ENCODE results near the gene PLEKHM3.

Gene PLEKHM3

DNA sequence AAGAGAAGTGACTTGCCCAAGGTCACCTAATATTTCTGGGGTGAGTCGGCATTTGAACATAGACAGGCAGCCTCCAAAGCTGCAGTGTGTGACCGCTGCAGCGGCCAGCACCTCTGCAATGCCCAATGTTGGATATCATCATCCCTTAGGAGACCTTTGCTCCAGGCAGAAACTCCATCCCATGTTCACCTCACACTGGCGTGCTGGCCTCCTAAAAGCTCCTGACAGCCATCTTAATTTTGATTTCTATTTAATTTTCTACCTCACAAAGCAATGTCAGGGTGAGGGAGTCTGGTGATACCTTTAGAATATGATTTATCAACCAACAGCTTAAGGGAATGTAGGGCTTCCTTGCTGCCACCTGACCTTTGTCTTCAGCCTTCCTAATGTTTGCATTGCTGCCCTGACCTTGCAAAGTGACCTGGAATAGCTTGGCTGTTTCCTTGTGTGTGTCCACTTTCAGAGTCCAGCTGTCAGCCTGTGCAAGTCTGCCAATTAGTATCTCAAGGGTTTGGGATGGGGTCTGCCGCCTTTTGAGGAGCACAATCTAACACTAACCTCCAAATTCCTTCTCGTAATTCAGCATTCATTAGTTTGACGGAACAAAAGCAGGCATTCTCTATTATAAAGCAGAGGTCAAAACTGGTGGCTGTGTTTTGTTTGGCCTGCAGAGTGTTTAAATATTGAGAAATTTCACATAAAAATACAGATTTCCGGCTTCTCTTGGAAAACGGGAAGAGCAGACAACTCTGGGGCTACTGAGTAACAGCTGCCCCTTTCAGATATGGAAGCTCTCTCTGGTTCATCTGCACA lies 127.6 kb downstream of the PLEKHM3 start:
- no peak for TF ChIP-seq Cebpa-rat (IDR thresholded peaks at IDR 0.05)
- 0 out of 2 replicates have a peak, but pooled peaks cover 16% of the 10 kb centered on the region for H3K36me3 ChIP-seq
- H3K4me2 ChIP-seq, result no peak overlapping the region
- no peak overlapping the region for H3K4me3 ChIP-seq
- H3K9ac ChIP-seq, result no peak overlapping the region
- no peaks in the 10 kb centered on the region for H4K20me1 ChIP-seq
- H3K27ac ChIP-seq, result no peak overlapping the region
- H3K27me3 ChIP-seq, result no peaks in the 10 kb centered on the region
- H3K9me3 ChIP-seq, result no peaks in the 10 kb centered on the region
- H3K4me1 ChIP-seq, result no peaks in the 10 kb centered on the region

DNA sequence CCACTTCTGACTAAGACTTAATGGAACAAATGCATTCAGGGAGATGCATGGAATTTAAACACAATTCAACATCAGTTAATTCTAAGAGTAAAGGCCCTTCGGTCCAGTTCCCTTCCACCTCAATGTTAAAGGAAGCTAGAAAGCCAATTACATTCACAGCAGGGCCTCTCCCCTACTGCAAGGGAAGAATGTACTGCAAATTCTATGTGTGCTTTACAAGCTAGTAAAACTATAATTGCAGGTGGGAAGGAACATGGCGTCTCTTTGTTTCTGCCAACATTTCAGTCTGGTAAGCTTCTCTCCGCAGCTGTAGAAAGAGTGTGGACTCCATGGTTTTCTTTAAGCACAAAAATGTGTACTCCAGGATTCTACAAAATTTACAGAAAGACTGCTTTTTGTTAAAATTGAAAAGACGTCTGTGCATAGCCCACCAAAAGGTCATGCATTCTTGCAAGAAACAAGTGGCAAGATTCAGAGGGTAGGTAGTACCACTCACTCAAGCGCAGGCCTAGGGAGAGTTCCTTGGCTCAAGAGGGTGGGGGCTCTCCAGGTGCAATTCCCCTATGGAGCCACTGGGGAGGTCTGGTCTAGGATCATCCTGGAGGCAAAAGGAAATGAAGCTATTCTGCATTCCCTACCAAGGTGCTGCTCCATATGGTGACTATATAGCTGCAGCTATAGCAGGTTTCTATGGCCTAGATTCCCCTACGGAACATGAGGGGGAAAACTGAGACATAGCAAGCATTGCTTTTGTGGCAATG lies 128.6 kb downstream of the PLEKHM3 start:
- 0 out of 2 replicates have a peak, but pooled peaks cover 16% of the 10 kb centered on the region for H3K36me3 ChIP-seq
- no peak overlapping the region for H3K4me3 ChIP-seq
- no peak for TF ChIP-seq Cebpa-rat (IDR thresholded peaks at IDR 0.05)
- H3K27ac ChIP-seq, result no peak overlapping the region
- H3K4me2 ChIP-seq, result no peak overlapping the region
- no peak overlapping the region for H3K9ac ChIP-seq
- no peaks in the 10 kb centered on the region for H3K27me3 ChIP-seq
- no peaks in the 10 kb centered on the region for H3K9me3 ChIP-seq
- no peaks in the 10 kb centered on the region for H4K20me1 ChIP-seq
- no peaks in the 10 kb centered on the region for H3K4me1 ChIP-seq

DNA sequence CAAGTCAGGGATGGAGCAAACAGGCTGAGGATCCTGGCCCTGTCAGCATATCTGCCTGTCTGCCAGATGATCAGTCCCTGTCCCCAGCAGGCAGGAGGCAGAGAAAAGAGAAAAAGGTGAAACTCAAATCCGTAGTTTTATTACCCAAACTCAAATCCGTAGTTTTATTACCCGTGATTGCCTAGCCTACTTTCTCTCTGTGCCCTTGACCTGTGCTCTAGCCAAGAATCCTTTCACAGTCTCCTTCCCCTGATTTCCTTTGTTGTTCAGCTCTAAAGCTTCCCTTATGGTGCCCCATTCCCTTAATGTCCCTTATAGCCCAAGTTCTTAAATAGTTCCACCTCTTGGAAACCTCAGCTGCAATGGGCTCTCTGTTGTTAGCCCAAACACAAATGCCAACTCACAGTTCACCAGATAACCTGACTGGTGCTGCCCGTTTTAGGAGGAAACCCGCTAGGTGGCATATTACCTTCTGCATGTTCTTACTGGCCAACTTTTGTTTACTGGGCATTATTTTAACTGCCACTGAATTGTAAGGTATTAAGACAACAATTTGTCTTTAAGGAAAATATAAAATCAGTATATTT lies 130.0 kb downstream of the PLEKHM3 start:
- no peak overlapping the region for H3K4me3 ChIP-seq
- no peaks in the 10 kb centered on the region for H3K27me3 ChIP-seq
- no peaks in the 10 kb centered on the region for H4K20me1 ChIP-seq
- no peaks in the 10 kb centered on the region for H3K9me3 ChIP-seq
- 0 out of 2 replicates have a peak, but pooled peaks cover 6% of the 10 kb centered on the region for H3K36me3 ChIP-seq
- TF ChIP-seq Cebpa-rat (IDR thresholded peaks at IDR 0.05), result no peak
- H3K27ac ChIP-seq, result no peak overlapping the region
- H3K9ac ChIP-seq, result no peak overlapping the region
- H3K4me1 ChIP-seq, result no peaks in the 10 kb centered on the region
- H3K4me2 ChIP-seq, result no peak overlapping the region

- H3K27me3 ChIP-seq, result no peaks in the 10 kb centered on the region
- H3K4me3 ChIP-seq, result no peak overlapping the region
- H3K9me3 ChIP-seq, result no peaks in the 10 kb centered on the region
- H4K20me1 ChIP-seq, result no peaks in the 10 kb centered on the region
- peaks cover under 1% of the 10 kb centered on the region; the same call in 1 of the 2 replicates for H3K4me1 ChIP-seq
- no peak for TF ChIP-seq Cebpa-rat (IDR thresholded peaks at IDR 0.05)
- H3K9ac ChIP-seq, result no peak overlapping the region
- H3K4me2 ChIP-seq, result no peak overlapping the region
- no peaks in the 10 kb centered on the region for H3K36me3 ChIP-seq
- H3K27ac ChIP-seq, result no peak overlapping the region
Observed at GRCh38 chr2:207892716-207893402, 132.5 kb downstream of the PLEKHM3 start.

GRCh38 chr2:207891086-207891844 lies 134.1 kb downstream of the PLEKHM3 start:
- Histone ChIP-seq H3K9me3 (no peaks in the 10 kb centered on the region), H3K9ac (no peak overlapping the region), H3K4me3 (no peak overlapping the region), H4K20me1 (no peaks in the 10 kb centered on the region), H3K4me1 (peaks cover 5% of the 10 kb centered on the region; the same call in 1 of the 2 replicates), H3K36me3 (no peaks in the 10 kb centered on the region), H3K27ac (no peak overlapping the region), H3K4me2 (no peak overlapping the region), H3K27me3 (no peaks in the 10 kb centered on the region)
- no peak for TF ChIP-seq Cebpa-rat (IDR thresholded peaks at IDR 0.05)

- H3K9me3 ChIP-seq, result no peaks in the 10 kb centered on the region
- no peak overlapping the region for H3K4me3 ChIP-seq
- no peaks in the 10 kb centered on the region for H3K36me3 ChIP-seq
- H3K4me1 ChIP-seq, result peaks cover 5% of the 10 kb centered on the region; the same call in 1 of the 2 replicates
- no peaks in the 10 kb centered on the region for H3K27me3 ChIP-seq
- H3K27ac ChIP-seq, result no peak overlapping the region
- no peak overlapping the region for H3K4me2 ChIP-seq
- no peak for TF ChIP-seq Cebpa-rat (IDR thresholded peaks at IDR 0.05)
- no peak overlapping the region for H3K9ac ChIP-seq
- H4K20me1 ChIP-seq, result no peaks in the 10 kb centered on the region
Observed at GRCh38 chr2:207887500-207887899, 137.8 kb downstream of the PLEKHM3 start.

DNA sequence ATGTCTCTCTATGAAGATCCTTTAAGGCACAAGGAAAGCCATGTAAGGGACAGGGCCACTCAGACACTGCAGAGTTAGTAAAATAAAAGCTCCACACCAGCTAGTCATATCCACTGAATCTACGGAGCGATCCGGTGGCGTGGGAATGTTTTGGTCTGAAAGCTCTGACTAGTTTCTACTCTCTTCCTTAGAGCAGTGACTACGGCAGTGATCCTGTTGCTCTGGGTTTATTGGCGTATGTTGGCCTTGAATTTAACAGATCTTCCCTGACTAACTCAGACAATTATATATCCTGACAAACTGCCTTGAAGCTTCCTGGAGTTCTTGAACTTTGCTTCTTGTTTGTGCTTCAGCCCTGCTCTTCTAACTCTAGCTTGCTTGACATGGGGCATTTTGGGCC lies 140.3 kb downstream of the PLEKHM3 start:
- no peaks in the 10 kb centered on the region for H3K27me3 ChIP-seq
- peaks cover 5% of the 10 kb centered on the region; the same call in 1 of the 2 replicates for H3K4me1 ChIP-seq
- no peak overlapping the region for H3K9ac ChIP-seq
- no peaks in the 10 kb centered on the region for H4K20me1 ChIP-seq
- TF ChIP-seq Cebpa-rat (IDR thresholded peaks at IDR 0.05), result no peak
- no peak overlapping the region for H3K27ac ChIP-seq
- no peak overlapping the region for H3K4me2 ChIP-seq
- no peak overlapping the region for H3K4me3 ChIP-seq
- H3K36me3 ChIP-seq, result no peaks in the 10 kb centered on the region
- H3K9me3 ChIP-seq, result no peaks in the 10 kb centered on the region

DNA sequence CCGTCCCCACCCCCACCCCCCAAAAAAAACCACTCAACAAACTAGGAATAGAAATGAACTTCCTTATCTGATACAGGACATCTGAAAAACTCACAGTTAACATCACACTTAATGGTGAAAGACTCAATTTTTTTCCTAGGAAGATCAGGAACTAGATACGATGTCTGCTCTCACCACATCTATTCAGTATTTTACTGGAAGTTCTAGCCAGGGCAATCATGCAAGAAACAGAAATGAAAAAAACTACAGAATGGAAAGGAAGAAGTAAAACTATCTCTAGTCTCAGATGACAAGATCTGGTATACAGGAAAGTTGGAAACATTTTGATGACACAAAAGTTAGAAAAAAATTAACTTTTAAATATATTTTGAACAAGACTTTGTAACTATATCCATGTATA lies 141.2 kb downstream of the PLEKHM3 start:
- Histone ChIP-seq H3K27ac (no peak overlapping the region), H3K9ac (no peak overlapping the region), H3K4me2 (no peak overlapping the region), H3K9me3 (no peaks in the 10 kb centered on the region), H3K4me3 (no peak overlapping the region), H3K36me3 (no peaks in the 10 kb centered on the region), H3K27me3 (no peaks in the 10 kb centered on the region), H4K20me1 (no peaks in the 10 kb centered on the region), H3K4me1 (peaks cover 5% of the 10 kb centered on the region; the same call in 1 of the 2 replicates)
- no peak for TF ChIP-seq Cebpa-rat (IDR thresholded peaks at IDR 0.05)

All from BLaER1 (cell line).